Activated T-cell treated with anti-CD3 and anti-CD28 coated beads for 24 hours (primary cell): ENCODE measurements around the gene UGT1A10.
"Not testable (repeated sequence)": the region's sequence is repeated elsewhere in the genome, so short reads cannot be mapped to it uniquely, and the experiment has no call there.

Experiments
- DNase-seq: peaks from one replicate; pipeline ENCODE4 v3.0.0-alpha.2; 2020; ENCODE audit warnings: low read depth

UGT1A10 gene

DNA sequence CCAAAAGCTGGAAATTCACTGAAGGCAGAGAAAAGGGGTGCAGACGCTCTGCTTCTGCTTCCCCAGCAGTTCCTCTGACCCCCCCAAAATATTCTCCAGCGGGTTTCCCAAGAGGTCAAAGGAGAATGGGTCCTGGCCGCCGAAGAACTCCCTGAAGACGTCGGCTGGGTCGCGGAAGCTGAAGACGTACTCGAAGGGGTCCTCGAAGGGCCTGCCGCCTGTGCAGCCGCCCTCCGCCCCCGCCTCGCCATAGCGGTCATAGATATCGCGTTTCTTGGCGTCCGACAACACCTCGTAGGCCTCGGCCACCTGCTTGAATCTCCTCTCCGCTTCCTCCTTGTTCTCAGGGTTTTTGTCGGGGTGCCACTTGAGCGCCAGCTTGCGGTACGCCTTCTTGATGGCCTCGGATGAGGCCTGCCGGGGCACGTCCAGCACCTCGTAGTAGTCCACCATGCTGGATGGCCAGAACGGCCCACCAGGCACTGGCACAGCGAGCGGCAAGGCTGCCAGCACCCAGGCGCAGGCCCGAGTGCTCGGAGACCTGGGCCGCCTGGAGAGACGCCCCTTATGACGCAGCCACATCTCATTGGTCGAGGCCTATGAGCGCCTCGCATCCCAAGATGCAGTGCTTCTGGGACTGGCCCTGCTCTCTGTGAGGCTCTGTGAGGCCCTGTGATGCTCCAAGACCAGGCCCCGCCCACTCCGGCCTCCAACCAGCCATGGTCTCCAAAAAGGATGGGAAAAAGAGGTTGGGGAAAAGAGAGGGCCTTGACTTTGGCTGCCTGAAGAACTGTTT, 107.4 kb downstream of the UGT1A10 start:
- DNase-seq: no peak

GRCh38 chr2:233745073-233745755, 109.0 kb downstream of the UGT1A10 start:
- no peak for DNase-seq

GRCh38 chr2:233745838-233746237, 109.6 kb downstream of the UGT1A10 start:
- DNase-seq: not testable (repeated sequence)

DNA sequence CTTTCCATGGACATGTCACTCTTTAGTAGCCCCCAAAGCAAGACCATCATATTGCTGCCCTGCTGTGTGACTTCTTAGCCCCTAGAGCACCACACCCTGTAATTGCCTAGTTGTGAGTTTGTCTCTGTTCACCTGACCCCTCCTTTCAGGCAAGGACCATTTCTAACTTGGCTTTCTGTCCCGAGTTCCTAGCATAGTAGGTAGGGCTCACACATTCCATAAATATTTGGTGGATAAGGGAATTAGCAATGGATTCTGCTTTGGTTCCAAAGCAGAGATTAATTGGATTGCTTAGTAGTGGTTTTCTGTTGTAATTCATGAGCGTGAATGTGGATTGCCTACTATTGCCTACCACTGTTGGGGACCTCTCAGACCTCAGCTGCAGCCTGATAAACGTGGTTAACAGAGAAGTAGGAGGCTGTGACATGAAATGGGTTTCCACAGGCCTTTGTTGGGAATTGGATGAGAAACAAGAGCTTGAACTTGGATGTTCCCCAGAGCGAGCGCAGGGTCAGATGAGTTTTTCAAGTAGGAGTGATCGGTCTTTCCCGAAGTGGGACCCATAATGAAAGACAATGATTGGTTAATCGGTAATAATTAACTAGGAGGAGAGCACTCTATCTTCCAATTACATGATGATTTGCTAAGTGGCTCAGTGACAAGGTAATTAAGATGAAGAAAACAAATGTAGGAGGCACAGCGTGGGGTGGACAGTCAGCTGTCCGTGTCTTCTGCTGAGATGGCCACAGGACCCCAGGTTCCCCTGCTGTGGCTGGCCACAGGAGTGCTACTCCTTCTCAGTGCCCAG, 110.4 kb downstream of the UGT1A10 start:
- no peak for DNase-seq

DNA sequence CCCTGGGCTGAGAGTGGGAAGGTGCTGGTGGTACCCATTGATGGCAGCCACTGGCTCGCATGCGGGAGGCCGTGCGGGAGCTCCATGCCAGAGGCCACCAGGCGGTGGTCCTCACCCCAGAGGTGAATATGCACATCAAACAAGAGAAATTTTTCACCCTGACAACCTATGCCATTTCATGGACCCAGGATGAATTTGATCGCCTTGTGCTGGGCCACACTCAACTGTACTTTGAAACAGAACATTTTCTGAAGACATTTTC, 111.0 kb downstream of the UGT1A10 start:
- no peak for DNase-seq

GRCh38 chr2:233750689-233751088, 114.4 kb downstream of the UGT1A10 start:
- not testable (repeated sequence) for DNase-seq

DNA sequence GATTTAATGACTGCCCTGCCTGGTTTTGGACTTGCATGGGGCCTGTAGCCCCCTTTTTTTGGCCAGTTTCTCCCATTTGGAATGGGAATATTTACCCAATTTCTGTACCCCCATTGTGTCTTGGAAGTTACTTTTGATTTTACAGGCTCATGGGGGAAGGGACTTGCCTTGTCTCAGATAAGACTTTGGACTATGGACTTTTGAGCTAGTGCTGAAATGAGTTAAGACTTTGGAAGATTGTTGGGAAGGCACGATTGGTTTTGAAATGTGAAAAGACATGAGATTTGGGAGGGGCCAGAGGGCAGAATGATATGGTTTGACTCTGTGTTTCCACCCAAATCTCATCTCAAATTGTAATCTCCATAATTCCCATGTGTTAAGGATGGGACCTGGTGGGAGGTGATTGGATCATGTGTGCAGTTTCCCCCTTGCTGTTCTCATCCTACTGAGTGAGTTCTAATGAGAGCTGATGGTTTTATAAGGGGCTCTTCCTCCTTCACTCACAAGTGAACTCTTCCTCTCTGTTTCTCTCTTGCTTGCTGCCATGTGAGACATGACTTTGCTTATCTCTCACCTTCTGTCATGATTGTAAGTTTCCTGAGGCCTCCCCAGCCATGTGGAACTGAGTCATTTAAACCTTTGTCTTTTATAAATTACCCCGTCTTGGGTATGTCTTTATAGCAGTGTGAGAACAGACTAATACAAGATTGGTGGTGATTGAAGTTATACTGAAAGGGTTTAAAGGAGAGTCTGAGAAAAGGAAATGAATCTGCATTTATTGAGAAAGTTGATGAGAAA, 115.2 kb downstream of the UGT1A10 start:
- DNase-seq: not testable (repeated sequence)

GRCh38 chr2:233754872-233755611, 118.8 kb downstream of the UGT1A10 start:
- DNase-seq: no peak

GRCh38 chr2:233756429-233757081, 120.3 kb downstream of the UGT1A10 start:
- DNase-seq: no peak

- DNase-seq: no peak
Observed at GRCh38 chr2:233758141-233758540, 121.9 kb downstream of the UGT1A10 start.

GRCh38 chr2:233758849-233759248, 122.6 kb downstream of the UGT1A10 start:
- no peak for DNase-seq

- DNase-seq: no peak
Observed at GRCh38 chr2:233760043-233760442, 123.8 kb downstream of the UGT1A10 start, which contains the start of gene UGT1A1. UGT1A1 (plus strand) TSS chr2:233760270; CDS start chr2:233760288, 18 bp downstream.

DNA sequence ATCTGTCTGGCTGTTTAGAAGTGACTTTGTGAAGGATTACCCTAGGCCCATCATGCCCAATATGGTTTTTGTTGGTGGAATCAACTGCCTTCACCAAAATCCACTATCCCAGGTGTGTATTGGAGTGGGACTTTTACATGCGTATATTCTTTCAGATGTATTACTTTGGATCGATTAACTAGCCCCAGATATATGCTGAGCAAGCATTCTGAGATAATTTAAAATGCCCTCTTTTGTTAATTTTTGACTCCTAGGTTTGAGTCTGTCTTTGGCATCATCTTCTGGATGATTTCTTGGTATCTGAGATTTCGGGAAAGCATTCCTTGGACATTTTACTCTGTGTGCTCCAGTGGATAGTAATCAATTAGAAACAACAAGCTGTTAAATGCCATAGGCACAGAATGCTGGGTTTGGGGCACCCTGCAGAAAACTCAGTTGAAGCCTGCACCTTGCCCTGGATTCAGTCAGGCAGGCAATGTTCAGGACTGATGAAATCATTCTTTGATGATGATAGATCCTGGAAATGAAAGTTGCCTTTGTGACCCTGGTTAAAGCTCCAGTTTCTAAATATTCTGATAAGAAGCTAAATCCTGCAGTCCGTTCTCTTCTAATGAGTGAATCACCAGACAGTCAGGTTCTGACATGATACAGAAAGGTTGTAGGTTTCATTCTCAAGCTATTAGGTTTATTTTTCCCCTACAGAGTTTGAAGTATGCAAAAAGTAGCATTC, 125.0 kb downstream of the UGT1A10 start:
- no peak for DNase-seq

DNA sequence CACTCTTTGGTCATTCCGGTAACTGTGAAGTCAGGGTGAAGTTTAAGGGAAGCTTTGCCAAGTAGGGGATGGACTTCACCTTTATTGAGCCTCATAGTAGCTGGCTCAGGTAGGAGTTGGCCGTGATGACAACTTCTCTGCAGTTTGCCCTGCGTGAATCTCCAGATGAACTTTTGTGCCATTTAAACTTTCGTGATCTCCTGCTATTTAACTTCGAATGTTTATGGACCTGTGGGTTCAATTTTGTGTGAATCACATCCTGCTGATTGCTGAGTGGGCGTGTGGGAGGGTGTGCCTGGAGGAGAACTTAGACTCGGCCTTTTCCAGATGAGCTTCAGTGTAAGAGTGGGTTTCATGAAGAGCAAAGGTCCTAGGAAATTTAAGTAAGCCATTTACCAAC, 128.0 kb downstream of the UGT1A10 start:
- DNase-seq: no peak

- no peak for DNase-seq
Observed at GRCh38 chr2:233764761-233765160, 128.5 kb downstream of the UGT1A10 start.

- DNase-seq: no peak
Observed at GRCh38 chr2:233766416-233766815, 130.2 kb downstream of the UGT1A10 start.

GRCh38 chr2:233768076-233768475, 131.8 kb downstream of the UGT1A10 start:
- DNase-seq: no peak

DNA sequence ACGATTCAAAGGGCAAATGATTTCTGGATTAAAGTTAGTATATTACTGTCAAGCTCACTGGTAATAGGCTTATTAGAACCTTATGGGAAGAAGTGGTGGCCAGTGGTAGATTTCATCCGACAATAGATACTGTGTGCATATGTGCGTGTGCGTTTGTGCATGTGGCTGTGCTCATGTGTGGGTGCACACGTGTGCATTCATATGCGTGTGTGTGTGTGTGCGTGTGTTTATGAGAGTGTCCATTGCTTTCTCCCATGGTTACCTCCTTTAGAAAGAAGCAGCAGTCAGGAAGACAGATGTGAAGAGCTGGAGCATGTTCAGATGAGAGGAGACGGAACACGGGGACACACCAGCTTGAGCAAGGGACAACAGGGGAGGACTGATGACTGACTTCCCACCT, 133.0 kb downstream of the UGT1A10 start:
- DNase-seq: no peak

GRCh38 chr2:233772153-233772552, 135.9 kb downstream of the UGT1A10 start:
- DNase-seq: no peak

GRCh38 chr2:233772583-233772982, 136.3 kb downstream of the UGT1A10 start:
- no peak for DNase-seq
